ENCODE measurements around the gene KRTAP9-2.
"Not testable (repeated sequence)": the region's sequence is repeated elsewhere in the genome, so short reads cannot be mapped to it uniquely, and the experiment has no call there.

The KRTAP9-2 gene, protein sequence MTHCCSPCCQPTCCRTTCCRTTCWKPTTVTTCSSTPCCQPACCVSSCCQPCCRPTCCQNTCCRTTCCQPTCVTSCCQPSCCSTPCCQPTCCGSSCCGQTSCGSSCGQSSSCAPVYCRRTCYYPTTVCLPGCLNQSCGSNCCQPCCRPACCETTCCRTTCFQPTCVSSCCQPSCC

GRCh38 chr17:41226598-41227095 lies at the start of gene KRTAP9-2:
Gene KRTAP9-2, plus strand, starts transcription at chr17:41226648. Its CDS starts 7 bp downstream, at chr17:41226655.
- DNase-seq (ENCODE audit: low spot score): not testable (repeated sequence)

DNA sequence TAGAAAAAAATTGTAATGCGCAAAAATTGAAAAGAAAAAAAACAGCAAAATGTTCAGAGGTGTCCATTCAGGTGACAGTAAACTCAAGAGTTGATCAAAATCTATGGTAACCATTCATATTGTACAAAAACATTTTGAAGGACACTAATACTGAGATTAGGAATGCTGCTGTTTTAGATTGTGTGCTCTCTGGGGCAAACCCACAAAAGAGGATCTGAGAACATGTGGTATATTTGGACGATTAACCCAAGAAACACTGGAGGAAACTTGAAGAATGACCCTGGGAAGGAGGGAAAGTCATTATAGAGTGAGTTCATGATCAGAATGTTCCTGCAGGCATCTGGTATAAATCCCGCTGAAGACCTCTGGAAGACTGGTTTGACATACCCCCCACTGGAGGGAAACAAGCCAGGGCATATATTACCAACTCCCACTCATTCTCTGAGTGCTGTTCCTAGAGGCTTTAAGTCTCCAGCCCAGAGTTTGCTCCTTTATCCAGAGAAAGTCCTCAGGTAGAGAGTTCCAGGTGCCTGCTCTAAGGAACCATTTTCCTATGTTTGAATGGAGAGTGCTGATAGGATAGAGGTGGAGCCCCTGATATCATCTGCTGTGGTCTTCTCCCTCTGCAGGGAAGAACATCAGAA lies 49.6 kb upstream of the KRTAP9-2 start:
- no peak for DNase-seq (ENCODE audit: low spot score)
- no peak for TF ChIP-seq CTCF (IDR thresholded peaks at IDR 0.05; ENCODE audit: extremely low read depth, missing control alignments)

DNA sequence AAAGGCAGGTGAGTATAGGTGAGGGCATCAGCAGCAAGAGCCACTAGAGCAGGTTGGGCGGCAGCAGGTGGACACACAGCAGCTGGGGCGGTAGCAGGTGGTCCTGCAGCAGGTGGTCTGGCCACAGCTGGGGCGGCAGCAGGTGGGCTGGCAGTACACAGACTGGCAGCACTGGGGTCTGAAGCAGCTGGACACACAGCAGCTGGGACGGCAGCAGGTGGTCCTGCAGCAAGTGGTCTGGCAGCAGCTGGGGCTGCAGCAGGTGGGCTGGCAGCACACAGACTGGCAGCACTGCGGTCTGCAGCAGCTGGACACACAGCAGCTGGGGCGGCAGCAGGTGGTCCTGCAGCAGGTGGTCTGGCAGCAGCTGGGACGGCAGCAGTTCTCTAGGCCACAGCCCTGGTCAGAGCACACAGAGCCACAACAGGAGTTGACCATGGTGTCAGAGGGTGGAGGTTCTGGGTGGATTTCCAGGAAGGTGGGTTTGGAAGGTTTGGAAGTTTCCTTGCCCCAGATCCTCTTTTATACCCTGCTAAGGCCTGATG lies 48.6 kb upstream of the KRTAP9-2 start, which contains the start of gene KRTAP4-2:
Gene KRTAP4-2, minus strand, starts transcription at position 495 of the 545 bp plus-strand sequence. Its CDS starts 57 bp downstream, at position 438.
- TF ChIP-seq CTCF (IDR thresholded peaks at IDR 0.05; ENCODE audit: extremely low read depth, missing control alignments): no peak
- DNase-seq (ENCODE audit: low spot score): no peak

- DNase-seq (ENCODE audit: low spot score): no peak
- TF ChIP-seq CTCF (IDR thresholded peaks at IDR 0.05; ENCODE audit: extremely low read depth, missing control alignments): no peak
These were observed 48.1 kb upstream of the KRTAP9-2 start for GRCh38 chr17:41178341-41178740.

DNA sequence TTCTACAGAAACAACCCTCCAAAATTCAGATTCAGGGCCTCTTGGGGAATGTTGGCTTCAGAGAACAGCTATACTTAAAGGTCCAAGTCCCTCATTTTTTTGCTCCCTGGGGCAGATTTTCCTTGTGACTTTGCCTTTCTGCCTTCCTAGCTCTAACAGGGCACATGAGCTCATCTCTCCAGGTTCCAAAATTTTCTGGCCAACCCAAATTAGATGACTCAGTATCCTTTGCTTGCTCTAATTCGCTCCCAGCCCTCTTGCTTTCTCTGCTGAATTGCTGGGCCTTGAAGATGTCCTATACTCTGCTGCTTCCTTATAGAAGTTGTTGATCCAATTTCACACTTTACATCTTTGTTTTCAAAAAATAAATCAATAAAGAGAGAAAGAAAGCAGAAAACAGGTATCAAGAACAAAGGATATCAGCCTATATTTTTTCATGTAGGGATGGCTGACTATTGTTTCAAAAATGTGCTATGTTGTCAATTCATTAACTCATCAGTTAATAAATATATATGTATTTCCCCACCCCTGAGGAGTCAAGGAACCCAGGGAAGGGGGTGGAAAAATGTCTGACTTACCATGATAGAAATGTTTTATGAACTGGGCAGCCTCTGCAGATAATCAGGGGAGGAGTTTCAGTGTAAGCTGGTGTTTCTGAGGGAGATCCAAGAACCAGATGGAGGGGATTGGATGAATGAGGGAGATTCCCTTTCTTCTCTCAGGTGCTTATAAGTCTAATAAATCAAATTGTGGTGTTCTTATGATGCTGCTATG lies 47.4 kb upstream of the KRTAP9-2 start:
- DNase-seq (ENCODE audit: low spot score): no peak
- no peak for TF ChIP-seq CTCF (IDR thresholded peaks at IDR 0.05; ENCODE audit: extremely low read depth, missing control alignments)

DNA sequence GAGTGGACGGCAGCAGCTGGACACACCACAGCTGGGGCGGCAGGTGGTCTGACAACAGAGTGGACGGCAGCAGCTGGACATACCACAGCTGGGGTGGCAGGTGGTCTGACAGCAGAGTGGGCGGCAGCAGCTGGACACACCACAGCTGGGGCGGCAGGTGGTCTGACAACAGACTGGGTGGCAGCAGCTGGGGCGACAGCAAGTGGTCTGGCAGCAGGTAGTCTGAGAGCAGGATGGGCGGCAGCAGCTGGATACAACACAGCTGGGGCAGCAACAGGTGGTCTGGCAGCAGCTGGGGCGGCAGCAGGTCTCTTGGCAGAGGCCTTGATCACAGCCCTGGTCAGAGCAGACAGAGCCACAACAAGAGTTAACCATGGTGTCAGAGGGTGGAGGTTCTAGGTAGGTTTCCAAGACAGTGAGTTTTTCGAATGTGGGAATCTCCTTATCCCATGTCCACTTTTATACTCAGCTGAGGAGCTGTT lies 41.9 kb upstream of the KRTAP9-2 start, which contains the start of gene KRTAP4-1:
Gene KRTAP4-1, minus strand, starts transcription at position 432 of the 482 bp plus-strand sequence. Its CDS starts 57 bp downstream, at position 375.
- DNase-seq (ENCODE audit: low spot score): no peak
- no peak for TF ChIP-seq CTCF (IDR thresholded peaks at IDR 0.05; ENCODE audit: extremely low read depth, missing control alignments)

- no peak for DNase-seq (ENCODE audit: low spot score)
These were observed 41.4 kb upstream of the KRTAP9-2 start for GRCh38 chr17:41185001-41185400.

More at GRCh38 chr17:41185001-41185400, 41.4 kb upstream of the KRTAP9-2 start:
- no peak for TF ChIP-seq CTCF (IDR thresholded peaks at IDR 0.05; ENCODE audit: extremely low read depth, missing control alignments)

Data from GM20000 (cell line).